Sigmoid colon (tissue), 4 donors: ENCODE results near the gene PDK2.

Experiments
- EP300 ChIP-seq, 4 donors: sonication (generic); formaldehyde crosslinking; IDR thresholded peaks; one replicate each; pipeline ENCODE4 v1.6.1; 2017; ENCODE audit warnings: antibody characterized with exemption in 4 of 4
- POLR2A ChIP-seq, 2 donors: fragments of 450-650 bp; IDR thresholded peaks; one replicate each; pipeline ENCODE4 v1.6.1; 2016; ENCODE audit warnings: antibody characterized with exemption in 2 of 2, mild to moderate bottlenecking in 2 of 2, moderate library complexity in 2 of 2
- POLR2AphosphoS5 ChIP-seq, 4 donors: sonication (generic); formaldehyde crosslinking; IDR thresholded peaks; one replicate each; pipeline ENCODE4 v1.6.1; 2017; ENCODE audit warnings: antibody characterized with exemption in 4 of 4
- TF ChIP-seq, protein P1 (sequence below), 4 experiments: fragments of 450-650 bp in 3 of 4; fragments of 200-600 bp in 1 of 4; IDR thresholded peaks; one replicate each; pipeline ENCODE4 v1.5.1; 2016 to 2019; ENCODE audit warnings: antibody characterized with exemption in 4 of 4, mild to moderate bottlenecking in 3 of 4, moderate library complexity in 2 of 4

GRCh38 chr17:50139950-50140885 lies 45.1 kb downstream of the PDK2 start:
- no peak for TF ChIP-seq EP300 (IDR thresholded peaks at IDR 0.05)
- TF ChIP-seq POLR2AphosphoS5 (IDR thresholded peaks at IDR 0.05), result no peak
- TF ChIP-seq, protein P1, sequence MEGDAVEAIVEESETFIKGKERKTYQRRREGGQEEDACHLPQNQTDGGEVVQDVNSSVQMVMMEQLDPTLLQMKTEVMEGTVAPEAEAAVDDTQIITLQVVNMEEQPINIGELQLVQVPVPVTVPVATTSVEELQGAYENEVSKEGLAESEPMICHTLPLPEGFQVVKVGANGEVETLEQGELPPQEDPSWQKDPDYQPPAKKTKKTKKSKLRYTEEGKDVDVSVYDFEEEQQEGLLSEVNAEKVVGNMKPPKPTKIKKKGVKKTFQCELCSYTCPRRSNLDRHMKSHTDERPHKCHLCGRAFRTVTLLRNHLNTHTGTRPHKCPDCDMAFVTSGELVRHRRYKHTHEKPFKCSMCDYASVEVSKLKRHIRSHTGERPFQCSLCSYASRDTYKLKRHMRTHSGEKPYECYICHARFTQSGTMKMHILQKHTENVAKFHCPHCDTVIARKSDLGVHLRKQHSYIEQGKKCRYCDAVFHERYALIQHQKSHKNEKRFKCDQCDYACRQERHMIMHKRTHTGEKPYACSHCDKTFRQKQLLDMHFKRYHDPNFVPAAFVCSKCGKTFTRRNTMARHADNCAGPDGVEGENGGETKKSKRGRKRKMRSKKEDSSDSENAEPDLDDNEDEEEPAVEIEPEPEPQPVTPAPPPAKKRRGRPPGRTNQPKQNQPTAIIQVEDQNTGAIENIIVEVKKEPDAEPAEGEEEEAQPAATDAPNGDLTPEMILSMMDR (IDR thresholded peaks at IDR 0.05), result peak; percentile 89 to 98 (median 97)
- TF ChIP-seq POLR2A (IDR thresholded peaks at IDR 0.05), result no peak
